Duodenal mucosa (tissue), 2 donors: ENCODE data around the gene ADCY6.

ENCODE experiments used
- H3K27ac ChIP-seq: one replicate; pipeline ENCODE4 v1.7.0; 2013; ENCODE audit warnings: low read depth, low read length
- H3K27me3 ChIP-seq, 2 donors: one replicate each; pipeline ENCODE4 v1.7.0; 2013; ENCODE audit warnings: low read length in 2 of 2, control low read depth in 1 of 2; ENCODE audit not compliant: insufficient read depth in 2 of 2, control insufficient read depth in 1 of 2
- H3K36me3 ChIP-seq, 2 donors: one replicate each; pipeline ENCODE4 v1.7.0; 2013; ENCODE audit warnings: low read length in 2 of 2, control low read depth in 1 of 2; ENCODE audit not compliant: insufficient read depth in 2 of 2, control insufficient read depth in 1 of 2
- H3K4me1 ChIP-seq, 2 donors: one replicate each; pipeline ENCODE4 v1.7.0; 2013; ENCODE audit warnings: low read length in 2 of 2, control low read depth in 1 of 2; ENCODE audit not compliant: insufficient read depth in 2 of 2, control insufficient read depth in 1 of 2
- H3K4me3 ChIP-seq, 2 donors: one replicate each; pipeline ENCODE4 v1.7.0; 2013; ENCODE audit warnings: low read length in 2 of 2, low read depth in 1 of 2
- H3K9ac ChIP-seq, 2 donors: one replicate each; pipeline ENCODE4 v1.7.0; 2013; ENCODE audit warnings: low read length in 2 of 2, low read depth in 1 of 2
- H3K9me3 ChIP-seq, 2 donors: one replicate each; pipeline ENCODE4 v1.7.0; 2013; ENCODE audit warnings: low read length in 2 of 2, control low read depth in 1 of 2; ENCODE audit not compliant: control insufficient read depth in 1 of 2

The ADCY6 gene

DNA sequence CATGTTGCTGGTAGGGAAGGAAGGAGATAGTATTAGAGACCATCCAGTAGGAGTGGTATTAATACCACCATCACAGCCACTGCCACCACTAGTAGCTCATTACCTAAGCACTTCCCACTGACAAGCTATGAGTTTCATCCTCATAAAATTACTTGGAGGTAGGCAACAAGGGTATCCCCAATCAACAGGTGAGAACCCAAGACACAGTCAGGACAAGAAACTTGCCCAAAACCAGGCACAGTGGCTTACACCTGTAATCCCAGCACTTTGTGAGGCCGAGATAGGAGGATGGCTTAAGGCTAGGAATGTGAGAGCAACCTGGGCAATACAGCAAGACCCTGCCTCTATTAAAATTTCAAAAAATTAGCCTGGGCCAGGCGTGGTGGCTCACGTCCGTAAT lies 5.5 kb downstream of the ADCY6 start:
- Histone ChIP-seq H3K36me3 (peaks cover 0 to 17% of the 10 kb centered on the region in 2 donors), H3K4me1 (peaks cover 37 to 48% of the 10 kb centered on the region in 2 donors), H3K27me3 (no peaks in the 10 kb centered on the region)

DNA sequence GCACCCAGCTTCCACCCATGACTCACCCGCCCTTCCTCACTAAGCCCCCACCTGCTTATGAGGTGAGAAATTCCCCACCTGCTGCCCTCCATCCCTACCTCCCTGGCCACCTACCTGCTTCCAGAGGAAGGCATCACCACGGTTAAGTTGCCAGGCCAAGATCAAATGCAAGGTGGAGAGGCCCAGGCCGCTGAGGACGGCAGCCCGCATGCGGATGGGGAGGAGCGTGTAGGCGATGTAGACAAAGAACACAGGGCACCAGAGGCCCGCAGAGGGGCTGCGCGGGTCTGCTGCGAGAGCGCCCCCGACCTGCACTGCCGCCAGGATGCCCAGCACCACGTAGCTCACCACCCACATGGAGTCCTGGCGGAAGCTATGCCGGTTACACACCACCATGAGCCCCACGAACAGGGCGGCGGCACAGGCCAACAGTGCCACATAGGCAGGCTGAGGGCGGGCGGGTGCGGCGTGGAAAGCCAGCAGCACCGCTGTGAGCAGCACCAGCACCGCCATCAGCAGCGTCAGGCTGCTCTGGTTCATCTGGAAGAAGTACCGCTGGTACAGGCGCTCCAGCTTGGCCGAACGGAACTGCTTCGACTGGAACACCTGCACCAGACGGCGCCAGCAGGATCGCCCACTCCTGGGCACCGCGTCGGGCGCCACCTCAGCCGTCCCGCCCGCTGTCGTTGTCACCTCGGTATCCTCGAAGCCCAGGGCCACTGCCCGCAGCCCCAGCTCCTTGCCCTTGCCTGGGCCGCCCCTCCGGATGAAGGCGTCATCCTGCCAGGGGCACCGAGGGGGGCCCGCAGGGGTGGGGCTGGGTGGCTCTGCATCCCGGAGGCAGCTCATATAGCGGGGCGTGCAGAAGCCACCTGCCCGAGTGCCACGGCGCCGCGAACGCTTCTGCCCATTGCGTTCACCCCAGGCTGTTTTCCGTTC lies 6.2 kb downstream of the ADCY6 start:
- Histone ChIP-seq H3K36me3 (peaks cover 1 to 24% of the 10 kb centered on the region in 2 donors), H3K27ac (no peak overlapping the region), H3K4me3 (no peak overlapping the region), H3K9me3 (no peaks in the 10 kb centered on the region), H3K27me3 (no peaks in the 10 kb centered on the region), H3K9ac (no peak overlapping the region), H3K4me1 (peaks cover 36 to 43% of the 10 kb centered on the region in 2 donors)

More for the DNA sequence above, 5.5 kb downstream of the ADCY6 start:
- Histone ChIP-seq H3K27ac (no peak overlapping the region), H3K4me3 (no peak overlapping the region), H3K9me3 (no peaks in the 10 kb centered on the region), H3K9ac (no peak overlapping the region)

DNA sequence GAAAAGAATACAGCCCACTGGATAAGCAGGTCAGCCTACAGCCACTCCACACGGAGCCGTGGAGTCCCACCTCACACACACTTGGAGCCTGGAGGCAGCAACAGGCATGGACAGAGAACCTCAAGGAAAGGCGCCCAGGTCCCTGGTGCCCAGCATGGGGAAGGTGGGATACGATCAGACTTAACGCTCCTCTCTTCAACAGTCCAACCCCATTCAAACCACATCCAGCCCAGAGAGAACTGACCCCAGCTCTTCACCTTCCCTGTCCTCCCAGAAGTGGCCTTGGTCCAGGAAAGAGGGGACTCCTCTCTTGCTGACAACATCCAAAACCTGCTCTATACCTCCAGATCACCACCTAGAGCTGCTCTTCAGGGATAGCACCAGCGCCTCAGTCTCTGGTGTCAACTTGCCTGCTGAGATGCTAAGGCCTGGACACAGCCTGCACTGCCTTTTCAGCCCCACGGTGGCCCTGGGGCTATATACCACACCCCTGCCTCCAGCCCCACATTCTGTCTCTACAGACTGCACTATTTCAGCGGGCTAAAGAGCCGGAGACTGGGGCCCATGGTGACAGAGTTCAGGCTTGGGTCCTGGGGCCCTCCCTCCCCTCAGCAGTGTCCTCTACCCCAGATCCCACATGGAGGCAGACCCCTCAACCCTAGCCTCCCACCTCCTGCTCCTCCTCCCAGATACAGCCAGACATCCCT lies 7.0 kb downstream of the ADCY6 start:
- Histone ChIP-seq H3K9me3 (no peaks in the 10 kb centered on the region), H3K4me3 (no peak overlapping the region), H3K27me3 (no peaks in the 10 kb centered on the region), H3K36me3 (peaks cover 7 to 33% of the 10 kb centered on the region in 2 donors), H3K4me1 (peaks cover 27 to 34% of the 10 kb centered on the region in 2 donors), H3K9ac (no peak overlapping the region), H3K27ac (no peak overlapping the region)

DNA sequence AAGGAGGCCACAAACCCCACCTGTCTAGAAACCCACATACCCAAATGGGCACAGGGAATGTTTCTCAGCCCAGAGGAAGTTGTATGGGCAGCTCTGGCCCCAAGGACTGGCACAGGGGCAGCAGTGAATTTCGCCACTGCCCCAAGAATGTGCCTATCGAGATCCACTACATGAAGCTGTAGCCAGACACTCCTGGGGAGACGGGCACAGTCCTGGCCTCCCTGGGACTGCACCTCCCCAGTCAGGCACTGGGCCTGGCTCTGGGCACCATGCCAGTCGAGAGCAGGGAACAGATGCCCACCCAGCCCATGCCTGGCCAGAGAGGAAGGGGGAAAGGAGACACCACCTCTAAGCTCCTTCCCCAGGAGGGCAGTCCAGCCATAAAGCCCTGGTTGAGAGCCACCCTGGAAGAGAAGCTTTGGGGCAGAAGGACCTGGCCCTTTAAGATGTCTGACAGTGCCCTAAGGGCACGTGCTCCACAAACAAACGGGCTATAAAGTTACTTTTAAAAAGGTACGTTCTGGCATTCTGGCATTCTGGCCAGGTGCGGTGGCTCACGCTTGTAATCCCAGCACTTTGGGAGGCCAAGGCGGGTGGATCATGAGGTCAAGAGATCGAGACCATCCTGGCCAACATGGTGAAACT lies 8.4 kb downstream of the ADCY6 start:
- H3K4me3 ChIP-seq = no peak overlapping the region
- peaks cover 27 to 28% of the 10 kb centered on the region in 2 donors for H3K4me1 ChIP-seq
- H3K9ac ChIP-seq = no peak overlapping the region
- H3K36me3 ChIP-seq = peaks cover 7 to 43% of the 10 kb centered on the region in 2 donors
- no peaks in the 10 kb centered on the region for H3K27me3 ChIP-seq
- no peaks in the 10 kb centered on the region for H3K9me3 ChIP-seq
- no peak overlapping the region for H3K27ac ChIP-seq

DNA sequence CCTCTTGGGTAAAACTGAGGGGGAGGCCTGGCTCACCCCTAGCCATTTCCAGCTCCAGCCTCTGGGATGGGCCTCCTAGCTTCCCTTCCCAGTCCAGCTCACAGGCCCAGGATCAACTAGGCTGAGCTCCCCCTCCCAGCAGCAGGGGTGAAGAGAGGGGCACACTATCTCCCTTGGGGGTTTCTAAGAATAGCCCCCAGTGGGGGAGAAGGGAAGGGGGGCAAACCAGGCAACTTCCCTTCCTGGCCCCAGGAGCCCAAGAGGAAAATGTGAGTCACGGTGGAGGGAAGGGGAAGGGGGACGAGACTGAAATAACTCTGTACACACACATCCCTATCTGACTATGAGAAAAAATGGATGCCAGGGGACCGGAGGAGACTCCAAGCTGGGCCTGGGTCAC lies 9.0 kb downstream of the ADCY6 start:
- no peaks in the 10 kb centered on the region for H3K27me3 ChIP-seq
- peaks cover 27 to 28% of the 10 kb centered on the region in 2 donors for H3K4me1 ChIP-seq
- no peak overlapping the region for H3K27ac ChIP-seq
- H3K9ac ChIP-seq = no peak overlapping the region
- no peaks in the 10 kb centered on the region for H3K9me3 ChIP-seq
- peaks cover 13 to 50% of the 10 kb centered on the region in 2 donors for H3K36me3 ChIP-seq
- H3K4me3 ChIP-seq = no peak overlapping the region

DNA sequence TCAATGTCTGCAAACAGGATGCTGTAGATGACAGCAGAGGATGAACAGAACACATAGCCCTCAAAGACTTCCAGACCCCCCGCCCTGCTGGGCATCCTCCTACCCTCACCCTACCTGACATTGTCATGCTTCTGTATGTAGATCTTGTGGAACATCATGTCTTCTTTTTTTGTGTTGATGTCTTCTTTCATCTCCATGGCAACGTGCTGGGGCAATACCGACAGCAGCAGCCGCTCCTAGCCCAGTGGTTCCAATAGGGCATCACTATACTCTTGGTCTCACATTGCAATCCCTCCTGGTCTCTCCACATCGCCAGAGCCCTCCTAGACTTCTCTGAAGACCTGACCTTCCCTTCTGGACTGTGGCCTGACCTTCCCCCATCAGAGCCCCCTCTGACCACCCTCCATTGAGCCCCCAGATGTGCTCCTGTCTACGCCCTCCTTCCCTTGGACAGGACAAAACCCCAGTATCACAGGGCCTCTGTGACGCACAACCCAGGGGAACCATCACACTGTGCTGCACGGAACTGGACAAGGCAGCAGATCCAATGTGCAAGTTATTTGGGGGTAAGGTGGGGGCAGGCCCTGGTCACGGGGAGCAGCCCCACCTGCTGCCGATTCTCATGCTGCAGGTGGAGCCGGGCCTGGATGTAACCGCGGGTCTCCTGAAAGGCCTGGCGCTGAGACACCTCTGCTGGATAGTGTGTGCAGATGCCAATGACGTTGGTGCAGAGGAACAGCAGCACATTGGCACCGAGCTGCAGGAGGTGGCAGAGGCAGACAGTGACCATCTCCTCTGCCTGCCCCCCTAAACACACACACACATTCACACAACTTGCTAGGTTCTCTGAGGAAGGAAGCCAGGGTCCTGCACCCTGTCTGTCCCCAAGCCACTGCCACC lies 11.1 kb downstream of the ADCY6 start:
- no peak overlapping the region for H3K4me3 ChIP-seq
- no peaks in the 10 kb centered on the region for H3K27me3 ChIP-seq
- H3K27ac ChIP-seq = no peak overlapping the region
- H3K36me3 ChIP-seq = peaks cover 29 to 64% of the 10 kb centered on the region in 2 donors
- no peak overlapping the region for H3K9ac ChIP-seq
- peaks cover 27 to 28% of the 10 kb centered on the region in 2 donors for H3K4me1 ChIP-seq
- H3K9me3 ChIP-seq = no peaks in the 10 kb centered on the region

DNA sequence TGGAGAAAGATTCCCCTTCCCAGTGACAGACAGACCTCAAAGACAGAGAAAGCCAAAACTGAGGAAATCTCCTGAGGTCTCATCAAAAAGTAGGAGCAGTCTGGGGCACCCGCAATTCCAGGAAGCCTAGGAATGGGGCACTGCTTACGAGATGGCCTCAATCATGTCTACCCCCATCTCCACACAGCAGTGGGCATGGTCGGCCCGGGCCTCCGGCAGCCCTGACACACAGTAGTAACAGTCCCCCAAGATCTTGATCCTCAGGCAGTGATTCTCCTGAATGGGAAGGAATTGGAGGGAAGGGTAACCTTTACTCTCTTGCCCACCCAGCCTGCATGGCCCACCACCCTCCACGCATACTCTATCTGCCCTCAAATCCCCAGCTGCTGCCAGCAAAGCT lies 11.9 kb downstream of the ADCY6 start:
- H3K36me3 ChIP-seq = peaks cover 36 to 64% of the 10 kb centered on the region in 2 donors
- H3K4me3 ChIP-seq = no peak overlapping the region
- no peak overlapping the region for H3K27ac ChIP-seq
- H3K27me3 ChIP-seq = no peaks in the 10 kb centered on the region
- peaks cover 22% of the 10 kb centered on the region in 2 donors for H3K4me1 ChIP-seq
- H3K9ac ChIP-seq = no peak overlapping the region
- no peaks in the 10 kb centered on the region for H3K9me3 ChIP-seq

DNA sequence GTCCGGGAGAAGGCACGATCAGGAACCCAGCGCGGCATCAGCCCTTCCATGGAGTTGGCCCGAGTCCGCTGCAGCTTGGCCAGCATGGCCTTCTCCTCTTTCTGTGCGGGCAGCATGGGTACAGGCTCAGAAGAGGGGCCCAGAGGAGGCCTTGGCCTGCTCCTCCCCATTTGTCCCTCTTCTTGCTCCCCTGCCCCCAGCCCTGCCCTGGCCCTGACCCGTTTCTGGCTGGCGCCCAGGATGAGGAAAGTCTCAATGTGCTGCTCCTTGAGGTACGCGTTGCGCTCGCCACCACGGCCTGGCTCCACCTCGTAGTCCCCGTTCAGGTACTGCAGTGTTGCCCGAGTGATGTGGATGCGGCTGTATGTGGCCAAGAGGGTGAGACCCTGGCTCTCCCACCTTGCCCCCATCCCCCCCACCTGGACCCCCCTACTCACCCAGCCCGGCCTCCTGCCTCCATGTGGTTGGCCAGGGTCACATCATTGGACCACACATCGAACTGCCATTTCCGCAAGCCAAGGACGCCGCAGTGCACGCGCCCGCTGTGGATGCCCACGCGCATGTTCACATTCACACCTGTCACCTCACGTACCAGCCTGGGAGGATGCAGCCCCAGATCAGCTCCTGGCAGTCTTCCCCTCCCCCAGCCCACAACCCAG lies 12.8 kb downstream of the ADCY6 start:
- H3K4me3 ChIP-seq = no peak overlapping the region
- H3K9me3 ChIP-seq = no peaks in the 10 kb centered on the region
- no peaks in the 10 kb centered on the region for H3K27me3 ChIP-seq
- H3K27ac ChIP-seq = no peak overlapping the region
- no peak overlapping the region for H3K9ac ChIP-seq
- H3K4me1 ChIP-seq = peaks cover 14% of the 10 kb centered on the region in 2 donors
- peaks cover 44 to 70% of the 10 kb centered on the region in 2 donors for H3K36me3 ChIP-seq

DNA sequence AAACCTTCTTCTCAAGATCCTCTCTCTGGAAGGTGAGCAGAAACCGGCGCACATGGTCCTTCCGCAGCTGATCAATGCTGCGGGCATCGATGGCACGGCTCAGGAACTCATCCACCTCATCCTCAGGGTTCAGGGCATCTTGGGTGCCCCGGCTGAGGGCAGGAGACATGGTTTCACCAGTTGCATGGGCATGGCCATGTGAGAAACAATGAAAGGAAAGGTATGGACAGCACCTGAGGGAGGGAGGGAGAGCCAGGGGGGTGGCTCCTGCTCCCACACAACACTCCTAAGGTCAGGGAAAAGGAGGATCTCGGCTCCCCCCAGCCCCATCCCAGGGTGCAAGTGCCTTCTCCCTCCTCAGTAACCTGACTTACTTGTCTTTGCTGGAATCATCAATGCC lies 13.6 kb downstream of the ADCY6 start:
- H3K27ac ChIP-seq = no peak overlapping the region
- no peak overlapping the region for H3K9ac ChIP-seq

More for the DNA sequence above, 13.6 kb downstream of the ADCY6 start:
- H3K9me3 ChIP-seq = no peaks in the 10 kb centered on the region
- H3K36me3 ChIP-seq = peaks cover 52 to 77% of the 10 kb centered on the region in 2 donors
- H3K4me1 ChIP-seq = peaks cover 7 to 10% of the 10 kb centered on the region in 2 donors
- no peaks in the 10 kb centered on the region for H3K27me3 ChIP-seq
- no peak overlapping the region for H3K4me3 ChIP-seq
